H9 (cell line): Measurements from ENCODE around the gene KAT6B. TPM values are rescaled to one million over a fixed set of nuclear protein-coding genes. Genes with fewer than 3 reads are reported as not detected.

Experiments used
- DNase-seq: peaks from one replicate; pipeline ENCODE4 v3.0.0-alpha.2; 2017
- H2AFZ ChIP-seq: one replicate; pipeline ENCODE4 v1.6.1; 2013; ENCODE audit warnings: mild to moderate bottlenecking, low read length, control low read depth, moderate library complexity
- H2AK5ac ChIP-seq: 2 replicates; pipeline ENCODE4 v1.6.1; 2013; ENCODE audit warnings: low read length, control low read depth, mixed read lengths; ENCODE audit not compliant: insufficient read length
- H2BK120ac ChIP-seq: one replicate; pipeline ENCODE4 v1.6.1; 2013; ENCODE audit warnings: low read depth, mild to moderate bottlenecking, low read length, control low read depth, inconsistent platforms; ENCODE audit not compliant: poor library complexity, severe bottlenecking
- H2BK12ac ChIP-seq: 2 replicates; pipeline ENCODE4 v1.6.1; 2013; ENCODE audit warnings: low read length, control low read depth, mixed read lengths, low read depth; ENCODE audit not compliant: insufficient read length
- H2BK15ac ChIP-seq: 2 replicates; pipeline ENCODE4 v1.6.1; 2013; ENCODE audit warnings: low read depth, low read length, control low read depth
- H2BK20ac ChIP-seq: one replicate; pipeline ENCODE4 v1.6.1; 2013; ENCODE audit warnings: low read depth, mild to moderate bottlenecking, low read length, control low read depth, inconsistent platforms; ENCODE audit not compliant: poor library complexity, severe bottlenecking
- H2BK5ac ChIP-seq: 2 replicates; pipeline ENCODE4 v1.6.1; 2013; ENCODE audit warnings: low read length, control low read depth, mixed read lengths; ENCODE audit not compliant: insufficient read length
- H3K14ac ChIP-seq: 2 replicates; pipeline ENCODE4 v1.6.1; 2013; ENCODE audit warnings: low read length, control low read depth; ENCODE audit not compliant: insufficient read depth
- H3K18ac ChIP-seq: 2 replicates; pipeline ENCODE4 v1.6.1; 2013; ENCODE audit warnings: low read depth, mild to moderate bottlenecking, mixed read lengths, low read length, control low read depth; ENCODE audit not compliant: insufficient read length
- H3K23ac ChIP-seq: 2 replicates; pipeline ENCODE4 v1.6.1; 2013; ENCODE audit warnings: low read length, control low read depth, mixed read lengths, low read depth; ENCODE audit not compliant: insufficient read length
- H3K23me2 ChIP-seq: 2 replicates; pipeline ENCODE4 v1.6.1; 2013; ENCODE audit warnings: low read depth, mild to moderate bottlenecking, mixed read lengths, low read length, control low read depth; ENCODE audit not compliant: insufficient read length, poor library complexity, severe bottlenecking
- H3K27ac ChIP-seq: 2 replicates; pipeline ENCODE4 v1.5.1; 2013; ENCODE audit warnings: low read length, control low read depth, mixed read lengths, low read depth; ENCODE audit not compliant: insufficient read length
- H3K27me3 ChIP-seq: 2 replicates; pipeline ENCODE4 v1.6.1; 2013; ENCODE audit warnings: low read length, control low read depth, inconsistent platforms; ENCODE audit not compliant: insufficient read depth
- H3K4ac ChIP-seq: 2 replicates; pipeline ENCODE4 v1.6.1; 2013; ENCODE audit warnings: low read depth, mild to moderate bottlenecking, control low read depth, inconsistent platforms, low read length, moderate library complexity
- H3K4me1 ChIP-seq: 2 replicates; pipeline ENCODE4 v1.6.1; 2013; ENCODE audit warnings: low read length, control low read depth, inconsistent platforms; ENCODE audit not compliant: insufficient read depth
- H3K4me2 ChIP-seq: 2 replicates; pipeline ENCODE4 v1.6.1; 2013; ENCODE audit warnings: low read length, control low read depth, mixed read lengths; ENCODE audit not compliant: insufficient read length, insufficient read depth
- H3K56ac ChIP-seq: 2 replicates; pipeline ENCODE4 v1.6.1; 2013; ENCODE audit warnings: low read depth, mild to moderate bottlenecking, mixed read lengths, low read length, control low read depth; ENCODE audit not compliant: insufficient read length
- H3K79me1 ChIP-seq: 2 replicates; pipeline ENCODE4 v1.6.1; 2013; ENCODE audit warnings: low read depth, mild to moderate bottlenecking, moderate library complexity, low read length, control low read depth, inconsistent platforms; ENCODE audit not compliant: insufficient read depth, poor library complexity, severe bottlenecking
- H3K79me2 ChIP-seq: 2 replicates; pipeline ENCODE4 v1.6.1; 2013; ENCODE audit warnings: low read length, control low read depth, inconsistent platforms; ENCODE audit not compliant: insufficient read depth
- H3K9ac ChIP-seq: 2 replicates; pipeline ENCODE4 v1.6.1; 2013; ENCODE audit warnings: low read length, control low read depth, mixed read lengths; ENCODE audit not compliant: insufficient read length; ENCODE audit errors: extremely low read depth
- H3K9me3 ChIP-seq: one replicate; pipeline ENCODE4 v1.6.1; 2013; ENCODE audit warnings: low read depth, low read length, inconsistent platforms; ENCODE audit not compliant: control insufficient read depth
- H3T11ph ChIP-seq: one replicate; pipeline ENCODE4 v1.6.1; 2013; ENCODE audit warnings: mild to moderate bottlenecking, low read length, control low read depth, inconsistent platforms
- H4K20me1 ChIP-seq: one replicate; pipeline ENCODE4 v1.6.1; 2013; ENCODE audit not compliant: control insufficient read depth, insufficient read length, insufficient read depth
- H4K5ac ChIP-seq: 2 replicates; pipeline ENCODE4 v1.6.1; 2013; ENCODE audit warnings: low read depth, mild to moderate bottlenecking, mixed read lengths, low read length, control low read depth; ENCODE audit not compliant: insufficient read length
- H4K8ac ChIP-seq: replicated peaks from 2 replicates; pipeline ENCODE4 v1.6.1; 2013; ENCODE audit warnings: low read length, control low read depth, mixed read lengths, low read depth; ENCODE audit not compliant: insufficient read length
- H4K91ac ChIP-seq: 2 replicates; pipeline ENCODE4 v1.6.1; 2013; ENCODE audit warnings: low read depth, mild to moderate bottlenecking, moderate library complexity, mixed read lengths, low read length, control low read depth; ENCODE audit not compliant: insufficient read length
- H3K27ac Mint-ChIP-seq, 3 experiments: 2 replicates in 2 of 3; 3 replicates in 1 of 3; pipeline ENCODE4 v1.8.0; 2020 to 2021; ENCODE audit warnings: mixed read lengths in 3 of 3, mild to moderate bottlenecking in 1 of 3, moderate library complexity in 1 of 3
- H3K27me3 Mint-ChIP-seq: 2 replicates; pipeline ENCODE4 v1.8.0; 2021; ENCODE audit warnings: low read depth, mild to moderate bottlenecking, moderate library complexity, mixed read lengths
- H3K36me3 Mint-ChIP-seq, 3 experiments: 2 replicates in 2 of 3; 3 replicates in 1 of 3; pipeline ENCODE4 v1.8.0; 2020 to 2021; ENCODE audit warnings: low read depth in 3 of 3, mixed read lengths in 3 of 3; ENCODE audit not compliant: insufficient read depth in 1 of 3
- H3K4me1 Mint-ChIP-seq, 2 experiments: 2 replicates each; pipeline ENCODE4 v1.8.0; 2020; ENCODE audit warnings: mixed read lengths in 2 of 2
- H3K4me3 Mint-ChIP-seq, 2 experiments: 2 replicates in 1 of 2; 3 replicates in 1 of 2; pipeline ENCODE4 v1.8.0; 2020 to 2021; ENCODE audit warnings: mild to moderate bottlenecking in 2 of 2, mixed read lengths in 2 of 2, moderate library complexity in 1 of 2
- H3K9me3 Mint-ChIP-seq, 2 experiments: 2 replicates in 1 of 2; 3 replicates in 1 of 2; pipeline ENCODE4 v1.8.0; 2020; ENCODE audit warnings: mild to moderate bottlenecking in 2 of 2, mixed read lengths in 2 of 2, moderate library complexity in 1 of 2
- WGBS: extraction: QIAGEN DNeasy Blood & Tissue Kit; methylation state at CpG from one replicate; pipeline ENCODE4 v1.1.7; 2013; ENCODE audit warnings: missing lambda C conversion rate, low lambda C conversion rate, mixed read lengths; ENCODE audit not compliant: insufficient read length; ENCODE audit errors: extremely low coverage; 5-methylcytosine and 5-hydroxymethylcytosine counted together
- total RNA-seq: library from RNA; stranded (reverse); gene quantifications from 2 replicates; pipeline ENCODE4 v1.2.1, GENCODE V29; 2021
- TF ChIP-seq, protein P1 (sequence below): fragments of 200-600 bp; sonication (generic); conservative IDR thresholded peaks from 3 replicates; pipeline ENCODE4 v1.8.0; 2021; ENCODE audit warnings: antibody characterized with exemption, mild to moderate bottlenecking

The KAT6B gene
- total RNA-seq, 1 experiment from 2014 or later: 34.2 TPM

DNA sequence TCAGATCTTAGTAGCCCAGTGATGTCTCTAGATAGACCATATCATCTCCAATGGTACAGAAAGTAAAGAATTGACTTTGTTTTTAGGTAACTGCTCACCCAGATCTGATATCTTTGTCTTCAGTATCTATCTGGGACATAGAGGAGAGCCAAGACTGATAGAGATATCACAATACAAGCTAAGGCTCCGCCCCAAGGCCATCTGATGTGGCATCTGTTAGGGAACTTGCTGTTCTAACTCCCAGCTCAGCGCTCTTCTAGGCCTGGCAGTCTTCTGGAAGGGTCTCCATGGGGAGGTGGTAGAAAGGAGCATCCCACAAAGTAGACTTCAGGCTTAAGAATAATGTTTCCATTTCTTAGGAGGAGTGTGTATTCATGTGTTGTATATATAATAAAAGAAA, 196.7 kb downstream of the KAT6B start:
- H3K36me3 Mint-ChIP-seq: peaks cover 0 to 30% (median 19%) of the 10 kb centered on the region in 3 experiments; a peak in 5 of 7 replicates
- no peak overlapping the region for H2BK12ac ChIP-seq
- no peaks in the 10 kb centered on the region for H3K27me3 ChIP-seq
- TF ChIP-seq, protein P1, sequence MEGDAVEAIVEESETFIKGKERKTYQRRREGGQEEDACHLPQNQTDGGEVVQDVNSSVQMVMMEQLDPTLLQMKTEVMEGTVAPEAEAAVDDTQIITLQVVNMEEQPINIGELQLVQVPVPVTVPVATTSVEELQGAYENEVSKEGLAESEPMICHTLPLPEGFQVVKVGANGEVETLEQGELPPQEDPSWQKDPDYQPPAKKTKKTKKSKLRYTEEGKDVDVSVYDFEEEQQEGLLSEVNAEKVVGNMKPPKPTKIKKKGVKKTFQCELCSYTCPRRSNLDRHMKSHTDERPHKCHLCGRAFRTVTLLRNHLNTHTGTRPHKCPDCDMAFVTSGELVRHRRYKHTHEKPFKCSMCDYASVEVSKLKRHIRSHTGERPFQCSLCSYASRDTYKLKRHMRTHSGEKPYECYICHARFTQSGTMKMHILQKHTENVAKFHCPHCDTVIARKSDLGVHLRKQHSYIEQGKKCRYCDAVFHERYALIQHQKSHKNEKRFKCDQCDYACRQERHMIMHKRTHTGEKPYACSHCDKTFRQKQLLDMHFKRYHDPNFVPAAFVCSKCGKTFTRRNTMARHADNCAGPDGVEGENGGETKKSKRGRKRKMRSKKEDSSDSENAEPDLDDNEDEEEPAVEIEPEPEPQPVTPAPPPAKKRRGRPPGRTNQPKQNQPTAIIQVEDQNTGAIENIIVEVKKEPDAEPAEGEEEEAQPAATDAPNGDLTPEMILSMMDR: no peak
- H4K8ac ChIP-seq: no peak overlapping the region
- H2BK120ac ChIP-seq: no peak overlapping the region
- no peak overlapping the region for H3K4me3 Mint-ChIP-seq
- no peak overlapping the region for H2AFZ ChIP-seq
- no CpG with 5 or more reads among the region's 2 CpGs for WGBS
- no peaks in the 10 kb centered on the region for H3K27me3 Mint-ChIP-seq
- H3K27ac Mint-ChIP-seq: no peak overlapping the region; a peak in 1 of 7 replicates
- no peaks in the 10 kb centered on the region for H4K20me1 ChIP-seq
- H3T11ph ChIP-seq: no peak overlapping the region
- H3K4me1 Mint-ChIP-seq: peaks cover 6 to 7% of the 10 kb centered on the region in 2 experiments
- H3K9me3 ChIP-seq: no peaks in the 10 kb centered on the region
- DNase-seq: no peak
- H3K14ac ChIP-seq: no peak overlapping the region
- no peaks in the 10 kb centered on the region for H3K4me1 ChIP-seq
- H3K4me2 ChIP-seq: no peak overlapping the region
- H3K56ac ChIP-seq: no peak overlapping the region
- no peak overlapping the region for H3K23ac ChIP-seq
- H2BK15ac ChIP-seq: no peak overlapping the region
- no peak overlapping the region for H3K18ac ChIP-seq
- H3K27ac ChIP-seq: no peak overlapping the region
- H3K79me1 ChIP-seq: no peaks in the 10 kb centered on the region
- H2BK20ac ChIP-seq: no peak overlapping the region
- H2AK5ac ChIP-seq: no peak overlapping the region
- H3K9ac ChIP-seq: no peak overlapping the region
- H3K4ac ChIP-seq: no peak overlapping the region
- no peaks in the 10 kb centered on the region for H3K79me2 ChIP-seq
- H2BK5ac ChIP-seq: no peak overlapping the region
- H4K91ac ChIP-seq: no peak overlapping the region
- no peak overlapping the region for H4K5ac ChIP-seq
- no peaks in the 10 kb centered on the region for H3K9me3 Mint-ChIP-seq
- no peaks in the 10 kb centered on the region for H3K23me2 ChIP-seq
